ENCODE data around the gene GPRC5B. TPM values are rescaled to one million over a fixed set of nuclear protein-coding genes. Genes with fewer than 3 reads are reported as not detected.

The GPRC5B gene
- polyA plus RNA-seq, 4 donors: 106 to 146 (median 135) TPM

DNA sequence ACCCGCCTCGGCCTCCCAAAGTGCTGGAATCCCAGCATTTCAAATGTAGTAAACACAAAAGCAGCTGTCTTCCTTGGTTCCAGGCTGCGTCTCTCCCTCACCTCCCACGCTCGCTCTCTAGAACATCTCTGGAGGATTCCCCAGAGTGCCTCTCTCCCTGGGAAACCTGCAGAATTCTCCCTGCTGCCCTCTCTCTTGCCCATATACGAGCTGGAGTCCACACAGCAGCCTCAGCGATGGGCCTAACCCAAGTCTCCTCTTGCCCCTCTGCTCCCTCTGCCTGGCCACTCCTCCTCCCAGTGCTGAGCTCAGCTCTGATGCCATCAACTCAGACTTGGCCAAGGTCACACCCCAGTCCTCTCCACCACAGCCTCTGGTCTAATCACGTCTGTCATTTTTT is 10.6 kb downstream of the GPRC5B start:
- no peak for DNase-seq (ENCODE audit: low read depth in 4 of 4, low spot score in 3 of 4)

GRCh38 chr16:19872935-19873334 is 11.7 kb downstream of the GPRC5B start:
- no peak for DNase-seq (ENCODE audit: low read depth in 4 of 4, low spot score in 3 of 4)

DNA sequence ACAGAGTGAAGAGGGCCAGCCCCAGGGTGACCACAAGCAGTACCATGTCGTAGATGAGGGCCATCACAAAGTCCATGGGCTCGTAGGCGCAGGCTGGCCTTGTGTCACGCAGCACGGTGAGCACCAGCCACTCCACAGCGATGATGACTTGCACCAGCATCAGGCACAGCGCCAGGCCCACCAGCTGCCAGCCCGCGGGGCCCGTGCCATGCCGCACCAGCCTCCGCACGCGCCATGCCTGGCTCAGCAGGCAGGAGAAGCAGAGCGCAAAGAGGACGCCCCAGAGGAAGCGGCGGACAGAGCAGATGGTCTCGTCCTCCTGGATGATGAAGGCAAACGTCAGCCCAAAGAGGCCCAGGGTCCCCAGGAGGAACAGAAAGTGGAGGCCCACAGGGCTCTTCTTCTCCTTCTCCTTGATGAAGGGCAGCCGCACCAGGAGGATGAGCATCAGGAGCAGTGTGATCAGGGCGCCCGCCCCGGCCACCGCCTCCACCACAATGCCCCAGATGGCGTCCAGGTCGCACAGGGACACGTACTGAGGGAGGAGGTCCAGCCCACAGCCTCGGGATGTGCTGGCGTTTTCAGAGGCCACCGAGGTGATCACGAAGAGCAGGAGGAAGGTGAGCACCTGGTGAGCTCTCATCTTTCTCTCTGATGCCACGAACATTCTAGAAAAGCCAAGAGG is 12.3 kb downstream of the GPRC5B start:
- no peak for DNase-seq (ENCODE audit: low read depth in 4 of 4, low spot score in 3 of 4)

GRCh38 chr16:19871721-19872120 is 12.9 kb downstream of the GPRC5B start:
- DNase-seq (ENCODE audit: low read depth in 4 of 4, low spot score in 3 of 4): no peak

- DNase-seq (ENCODE audit: low read depth in 4 of 4, low spot score in 3 of 4): no peak
These were observed 16.2 kb downstream of the GPRC5B start for GRCh38 chr16:19868421-19868820.

- no peak for DNase-seq (ENCODE audit: low read depth in 4 of 4, low spot score in 3 of 4)
These were observed 20.1 kb downstream of the GPRC5B start for GRCh38 chr16:19864566-19864965.

GRCh38 chr16:19863990-19864389 is 20.7 kb downstream of the GPRC5B start:
- no peak for DNase-seq (ENCODE audit: low read depth in 4 of 4, low spot score in 3 of 4)

DNA sequence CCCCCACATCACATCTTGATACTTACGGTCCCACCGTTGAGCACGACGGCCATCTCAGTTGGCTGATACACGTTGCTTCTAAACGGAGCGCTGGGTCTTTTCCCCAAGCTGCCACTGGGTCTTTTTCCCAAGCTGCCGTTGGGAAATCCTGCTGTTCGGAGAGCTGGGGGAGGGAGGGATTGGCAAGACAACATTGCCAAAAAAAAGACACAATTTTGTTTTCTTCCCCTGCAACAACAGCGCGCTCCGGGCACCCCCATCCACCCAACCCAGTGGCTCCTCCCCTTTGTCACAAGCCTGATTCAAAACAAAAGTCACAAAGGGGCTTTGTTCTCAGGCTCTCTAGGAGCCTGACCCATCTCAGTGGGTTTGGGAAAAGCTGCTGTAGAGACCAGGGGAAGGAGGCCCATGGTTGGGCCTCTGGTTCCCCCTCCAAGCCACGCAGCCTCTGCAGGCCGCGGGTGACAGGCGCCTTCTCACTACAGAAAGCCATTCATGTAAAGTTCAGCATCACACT is 22.8 kb downstream of the GPRC5B start:
- DNase-seq (ENCODE audit: low read depth in 4 of 4, low spot score in 3 of 4): no peak

- no peak for DNase-seq (ENCODE audit: low read depth in 4 of 4, low spot score in 3 of 4)
These were observed 23.5 kb downstream of the GPRC5B start for GRCh38 chr16:19861133-19861532.

DNA sequence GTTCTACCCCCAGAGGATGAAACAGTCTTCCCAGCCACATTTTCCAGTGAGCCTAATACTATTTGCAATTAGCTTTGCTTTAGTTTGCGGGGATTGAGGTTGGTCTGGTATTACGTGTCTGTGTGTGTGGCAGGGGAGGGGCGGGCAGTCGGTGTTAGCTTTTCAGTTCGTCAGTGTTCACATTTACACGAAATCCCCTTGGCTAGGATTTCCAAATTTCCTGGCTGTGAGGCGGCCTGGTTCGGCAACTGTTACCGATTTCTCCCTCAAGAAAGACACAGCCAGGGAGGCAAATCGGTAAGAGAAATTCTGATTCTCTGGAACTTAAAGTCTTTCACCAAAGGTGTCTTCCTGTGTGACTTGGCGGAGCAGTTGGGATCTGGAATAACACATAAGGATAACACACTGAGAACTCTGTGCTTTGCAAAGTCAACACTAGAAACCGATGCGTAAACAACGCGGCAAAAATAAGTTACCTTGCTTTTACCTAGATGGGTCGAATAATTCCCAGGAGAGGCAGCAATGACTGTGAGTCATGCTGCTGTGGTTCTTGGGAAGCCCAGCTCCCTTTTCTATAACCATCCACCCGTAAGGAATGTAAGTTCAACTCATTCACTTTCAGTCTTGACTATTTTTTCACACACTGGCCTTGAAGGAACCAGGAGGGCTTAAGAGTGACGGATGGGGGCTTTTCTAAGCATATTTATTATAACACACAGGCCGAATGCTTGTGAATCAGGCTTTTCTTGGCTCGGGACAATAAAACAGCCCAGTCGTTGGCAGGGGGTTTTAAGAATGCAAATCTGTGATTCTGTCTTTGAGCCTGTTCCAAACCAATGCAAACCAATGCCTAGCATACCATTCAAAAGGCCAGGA is 24.2 kb downstream of the GPRC5B start:
- DNase-seq (ENCODE audit: low read depth in 4 of 4, low spot score in 3 of 4): no peak

DNA sequence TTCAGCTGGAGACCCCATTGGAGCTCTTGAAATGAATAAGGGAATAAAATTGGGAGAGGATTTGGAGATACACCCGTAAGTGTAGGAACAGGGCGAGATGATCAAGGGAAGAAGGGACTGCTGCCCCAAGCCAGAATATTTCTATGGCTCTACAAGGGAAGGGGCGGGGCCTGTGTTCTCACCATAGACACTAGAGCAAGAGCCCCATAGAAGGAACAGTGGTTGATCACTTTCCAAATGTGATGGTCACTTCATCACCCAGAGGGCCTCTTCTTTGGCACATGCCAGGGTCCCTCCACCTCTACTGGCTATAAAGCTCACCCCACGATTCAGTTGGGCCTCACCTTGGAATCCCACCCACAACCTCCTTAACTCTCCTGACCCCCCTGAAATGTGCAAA is 25.0 kb downstream of the GPRC5B start:
- DNase-seq (ENCODE audit: low read depth in 4 of 4, low spot score in 3 of 4): no peak

GRCh38 chr16:19859166-19859565 is 25.5 kb downstream of the GPRC5B start:
- DNase-seq (ENCODE audit: low read depth in 4 of 4, low spot score in 3 of 4): no peak

DNA sequence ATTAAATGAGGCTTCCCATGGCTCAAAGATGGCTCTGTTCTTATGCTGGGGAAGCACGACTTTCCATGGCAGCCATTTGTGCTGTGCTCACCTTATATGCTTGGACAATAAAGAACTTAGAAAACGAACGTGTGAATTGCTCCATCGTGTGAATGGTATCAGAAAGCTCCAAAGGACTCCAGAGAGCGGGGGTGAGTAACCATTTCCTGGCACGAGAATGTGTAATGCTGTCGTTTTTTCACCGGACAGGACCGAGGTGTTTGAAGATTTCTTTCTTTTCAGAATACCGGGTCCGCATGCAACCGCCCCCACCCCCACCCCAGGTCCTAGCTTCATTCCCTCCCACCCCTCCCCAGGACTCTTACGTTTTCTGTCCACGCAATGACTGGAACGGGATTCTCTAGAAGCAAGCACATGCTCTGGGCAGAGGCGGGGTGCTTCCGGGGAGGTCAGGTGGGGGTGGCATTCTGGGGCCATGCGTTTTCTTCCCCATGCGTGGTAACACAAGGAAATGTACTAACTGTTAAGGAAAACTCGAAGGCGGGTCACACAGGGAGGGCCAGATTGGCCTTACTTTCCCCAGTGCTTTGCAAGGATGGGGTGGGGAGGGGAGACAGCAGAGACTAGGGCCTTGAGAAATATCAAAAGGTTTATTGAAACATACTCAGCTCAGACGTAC is 26.2 kb downstream of the GPRC5B start:
- DNase-seq (ENCODE audit: low read depth in 4 of 4, low spot score in 3 of 4): no peak

- no peak for DNase-seq (ENCODE audit: low read depth in 4 of 4, low spot score in 3 of 4)
These were observed 26.9 kb downstream of the GPRC5B start for GRCh38 chr16:19857593-19858339.

DNA sequence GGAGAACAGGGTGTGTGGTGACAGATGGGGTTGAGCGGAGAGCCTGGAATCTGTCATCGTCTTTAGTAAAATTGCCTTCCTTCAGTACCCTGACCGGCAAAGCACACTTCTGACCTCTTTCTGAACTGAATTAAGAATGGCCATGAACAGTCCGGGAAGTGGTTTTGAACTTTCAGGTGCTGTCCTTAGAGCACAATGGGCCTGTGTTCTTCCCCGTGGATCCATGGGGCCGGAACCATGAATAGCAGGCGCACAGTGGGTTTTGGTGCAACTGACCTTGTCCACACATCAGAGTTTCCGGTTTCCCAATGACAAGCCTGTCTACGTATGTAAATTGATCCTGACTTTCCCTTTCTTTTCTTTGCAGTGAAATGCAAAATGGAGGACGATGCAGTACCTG is 28.5 kb downstream of the GPRC5B start:
- DNase-seq (ENCODE audit: low read depth in 4 of 4, low spot score in 3 of 4): no peak

DNA sequence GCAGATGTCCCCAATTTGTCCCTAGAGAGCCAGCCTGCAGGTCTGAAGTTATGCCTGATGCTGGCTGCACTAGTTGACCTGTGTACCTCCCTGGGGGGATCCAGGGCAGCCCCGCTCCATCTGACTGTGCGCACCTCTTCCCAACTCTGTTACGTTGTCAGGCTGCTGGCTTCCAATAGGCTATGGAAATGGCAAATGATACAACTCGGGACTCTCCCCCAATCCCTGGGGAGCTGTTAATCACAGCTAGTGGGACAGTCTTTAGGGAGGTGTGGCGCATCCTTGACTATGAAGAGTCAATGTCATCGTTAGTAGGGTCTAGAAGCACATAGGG is 30.1 kb downstream of the GPRC5B start:
- no peak for DNase-seq (ENCODE audit: low read depth in 4 of 4, low spot score in 3 of 4)

- DNase-seq (ENCODE audit: low read depth in 4 of 4, low spot score in 3 of 4): peak in 1 of 4 donors; percentile 30
These were observed 30.7 kb downstream of the GPRC5B start for GRCh38 chr16:19853742-19854542.

- DNase-seq (ENCODE audit: low read depth in 4 of 4, low spot score in 3 of 4): no peak
These were observed 31.4 kb downstream of the GPRC5B start for GRCh38 chr16:19853132-19853741.

- no peak for DNase-seq (ENCODE audit: low read depth in 4 of 4, low spot score in 3 of 4)
These were observed 33.2 kb downstream of the GPRC5B start for GRCh38 chr16:19851476-19851875.

All from right renal pelvis (tissue), 4 donors.